Measurements from ENCODE around the gene METTL9. TPM values are rescaled to one million over a fixed set of nuclear protein-coding genes. Genes with fewer than 3 reads are reported as not detected.
"Not testable (repeated sequence)": the region's sequence is repeated elsewhere in the genome, so short reads cannot be mapped to it uniquely, and the experiment has no call there.

Gene METTL9
- total RNA-seq, 1 donor from 2014 or later: 91.9 TPM

GRCh38 chr16:21556651-21557241 is 42.6 kb upstream of the METTL9 start:
- not testable (repeated sequence) for H3K4me3 Mint-ChIP-seq (ENCODE audit: unreplicated experiment); H3K27ac Mint-ChIP-seq (ENCODE audit: unreplicated experiment); H3K9me3 Mint-ChIP-seq (ENCODE audit: unreplicated experiment); H3K4me1 Mint-ChIP-seq (ENCODE audit: unreplicated experiment); DNase-seq (ENCODE audit: extremely low spot score, unreplicated experiment); H3K36me3 Mint-ChIP-seq (ENCODE audit: unreplicated experiment)
- peaks cover 27% of the 10 kb centered on the region for H3K27me3 Mint-ChIP-seq (ENCODE audit: unreplicated experiment)

GRCh38 chr16:21560462-21560861 is 38.9 kb upstream of the METTL9 start:
- DNase-seq (ENCODE audit: extremely low spot score, unreplicated experiment): no peak
- no peaks in the 10 kb centered on the region for H3K4me1 Mint-ChIP-seq (ENCODE audit: unreplicated experiment)
- H3K36me3 Mint-ChIP-seq (ENCODE audit: unreplicated experiment): no peaks in the 10 kb centered on the region
- no peak overlapping the region for H3K27ac Mint-ChIP-seq (ENCODE audit: unreplicated experiment)
- no peak overlapping the region for H3K4me3 Mint-ChIP-seq (ENCODE audit: unreplicated experiment)
- H3K27me3 Mint-ChIP-seq (ENCODE audit: unreplicated experiment): peaks cover 31% of the 10 kb centered on the region
- no peak for TF ChIP-seq CTCF (IDR thresholded peaks at IDR 0.05)
- H3K9me3 Mint-ChIP-seq (ENCODE audit: unreplicated experiment): no peaks in the 10 kb centered on the region

GRCh38 chr16:21563676-21564075 is 35.7 kb upstream of the METTL9 start:
- TF ChIP-seq CTCF (IDR thresholded peaks at IDR 0.05): no peak
- Mint-ChIP-seq H3K36me3 (ENCODE audit: unreplicated experiment) (no peaks in the 10 kb centered on the region), H3K27me3 (ENCODE audit: unreplicated experiment) (peaks cover 29% of the 10 kb centered on the region), H3K9me3 (ENCODE audit: unreplicated experiment) (no peaks in the 10 kb centered on the region), H3K4me3 (ENCODE audit: unreplicated experiment) (no peak overlapping the region), H3K27ac (ENCODE audit: unreplicated experiment) (no peak overlapping the region), H3K4me1 (ENCODE audit: unreplicated experiment) (no peaks in the 10 kb centered on the region)
- no peak for DNase-seq (ENCODE audit: extremely low spot score, unreplicated experiment)

- not testable (repeated sequence) for H3K4me3 Mint-ChIP-seq (ENCODE audit: unreplicated experiment); H3K27ac Mint-ChIP-seq (ENCODE audit: unreplicated experiment); H3K9me3 Mint-ChIP-seq (ENCODE audit: unreplicated experiment); DNase-seq (ENCODE audit: extremely low spot score, unreplicated experiment); H3K36me3 Mint-ChIP-seq (ENCODE audit: unreplicated experiment); H3K4me1 Mint-ChIP-seq (ENCODE audit: unreplicated experiment)
- H3K27me3 Mint-ChIP-seq (ENCODE audit: unreplicated experiment): peaks cover 29% of the 10 kb centered on the region
Observed at GRCh38 chr16:21564367-21564766, 35.0 kb upstream of the METTL9 start.

GRCh38 chr16:21565507-21565860 is 33.9 kb upstream of the METTL9 start:
- TF ChIP-seq CTCF (IDR thresholded peaks at IDR 0.05): no peak
- H3K36me3 Mint-ChIP-seq (ENCODE audit: unreplicated experiment): no peaks in the 10 kb centered on the region
- H3K9me3 Mint-ChIP-seq (ENCODE audit: unreplicated experiment): no peaks in the 10 kb centered on the region
- H3K27me3 Mint-ChIP-seq (ENCODE audit: unreplicated experiment): peaks cover 30% of the 10 kb centered on the region
- no peak for DNase-seq (ENCODE audit: extremely low spot score, unreplicated experiment)
- H3K4me1 Mint-ChIP-seq (ENCODE audit: unreplicated experiment): peaks cover 3% of the 10 kb centered on the region
- no peak overlapping the region for H3K4me3 Mint-ChIP-seq (ENCODE audit: unreplicated experiment)
- no peak overlapping the region for H3K27ac Mint-ChIP-seq (ENCODE audit: unreplicated experiment)

GRCh38 chr16:21565861-21566669 is 33.3 kb upstream of the METTL9 start:
- Mint-ChIP-seq H3K27me3 (ENCODE audit: unreplicated experiment) (peaks cover 31% of the 10 kb centered on the region), H3K9me3 (ENCODE audit: unreplicated experiment) (no peaks in the 10 kb centered on the region), H3K4me1 (ENCODE audit: unreplicated experiment) (peaks cover 3% of the 10 kb centered on the region), H3K27ac (ENCODE audit: unreplicated experiment) (no peak overlapping the region), H3K4me3 (ENCODE audit: unreplicated experiment) (no peak overlapping the region), H3K36me3 (ENCODE audit: unreplicated experiment) (no peaks in the 10 kb centered on the region)
- DNase-seq (ENCODE audit: extremely low spot score, unreplicated experiment): no peak
- no peak for TF ChIP-seq CTCF (IDR thresholded peaks at IDR 0.05)

Data from osteocyte (in vitro differentiated cells).